CD4-positive, alpha-beta T cell treated with Interleukin-12 subunit alpha and Interleukin-12 subunit beta, for 1 hour (primary cell): ENCODE data around the gene GRIK4.

ENCODE experiments used
- DNase-seq: peaks from one replicate; pipeline ENCODE4 v3.0.0-alpha.2; 2020

The GRIK4 gene

DNA sequence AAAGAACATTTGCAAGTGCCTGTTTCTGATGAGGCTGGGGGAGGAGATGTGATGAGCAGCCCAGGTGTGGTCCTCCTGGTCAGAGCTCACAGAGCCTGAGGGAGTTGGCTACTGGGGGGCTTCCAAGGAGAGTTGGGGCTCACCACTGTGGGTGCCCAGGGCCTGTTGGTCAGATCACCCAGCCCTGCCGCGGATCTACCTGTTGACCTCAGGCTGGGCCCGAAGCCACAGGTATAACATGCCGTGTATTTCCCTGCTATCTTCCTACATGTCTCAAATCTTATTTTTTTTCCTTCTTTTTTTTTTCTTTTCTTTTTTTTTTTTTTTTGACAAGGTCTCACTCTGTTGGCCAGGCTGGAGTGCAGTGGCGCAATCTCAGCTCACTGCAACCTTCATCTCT is 312.7 kb downstream of the GRIK4 start:
- DNase-seq = no peak

DNA sequence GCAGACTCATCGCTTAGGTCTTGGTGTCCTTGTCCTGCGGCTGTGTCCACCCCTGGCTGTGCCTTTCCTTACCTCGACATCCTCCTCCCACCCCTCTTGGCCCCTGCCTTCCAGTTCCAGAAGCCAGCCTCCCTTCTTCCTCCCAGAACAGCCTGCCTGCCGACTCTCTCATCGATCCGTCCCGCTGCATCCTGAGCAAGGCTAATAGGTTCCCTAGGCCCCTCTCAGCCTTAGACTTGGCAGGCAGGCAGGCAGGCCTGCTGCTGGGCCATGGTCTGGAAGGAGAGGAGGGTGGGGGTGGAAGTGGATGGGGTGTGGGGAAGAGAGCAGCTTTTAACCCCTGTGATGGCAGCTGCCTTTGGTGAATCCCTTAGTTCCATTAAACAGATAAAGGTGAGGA is 315.6 kb downstream of the GRIK4 start:
- no peak for DNase-seq

DNA sequence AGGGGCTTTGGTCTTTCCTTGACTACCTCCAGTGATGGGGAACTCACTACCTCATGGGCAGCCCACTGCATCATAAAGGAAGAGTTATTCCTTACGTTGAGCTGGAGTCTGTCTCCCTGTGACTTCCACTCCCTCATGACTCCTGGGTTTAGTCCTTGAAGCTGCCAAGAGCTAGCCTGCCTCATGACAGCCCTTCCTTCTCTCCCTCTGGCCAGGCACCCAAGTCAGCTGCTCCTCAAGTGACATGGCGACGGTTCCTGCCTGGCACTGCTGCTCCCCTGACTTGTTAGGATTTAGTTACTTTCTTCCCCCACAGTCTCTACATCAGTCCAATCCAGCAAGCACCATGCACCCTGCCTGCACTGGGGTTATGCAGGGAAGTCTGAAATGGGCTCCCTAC is 316.3 kb downstream of the GRIK4 start:
- no peak for DNase-seq

DNA sequence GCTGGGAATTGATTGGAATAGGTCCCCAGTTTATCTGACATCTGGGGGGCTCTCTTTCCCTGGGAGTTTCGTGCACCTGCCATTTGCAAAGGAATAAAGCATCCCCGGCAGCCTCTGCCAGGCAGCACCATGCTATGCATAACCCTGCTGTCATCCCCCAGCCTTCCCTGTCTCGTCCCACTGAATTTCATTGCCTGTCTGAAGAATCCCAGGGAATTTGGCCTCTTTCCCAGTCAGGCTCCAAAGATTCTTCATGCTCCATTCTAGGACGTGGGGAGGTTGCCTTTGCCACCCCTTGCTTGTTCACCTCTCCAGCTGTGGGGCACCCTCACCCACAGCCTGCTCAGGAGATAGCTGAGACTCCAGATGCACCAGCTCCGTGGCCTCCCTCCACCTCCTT is 317.3 kb downstream of the GRIK4 start:
- no peak for DNase-seq

DNA sequence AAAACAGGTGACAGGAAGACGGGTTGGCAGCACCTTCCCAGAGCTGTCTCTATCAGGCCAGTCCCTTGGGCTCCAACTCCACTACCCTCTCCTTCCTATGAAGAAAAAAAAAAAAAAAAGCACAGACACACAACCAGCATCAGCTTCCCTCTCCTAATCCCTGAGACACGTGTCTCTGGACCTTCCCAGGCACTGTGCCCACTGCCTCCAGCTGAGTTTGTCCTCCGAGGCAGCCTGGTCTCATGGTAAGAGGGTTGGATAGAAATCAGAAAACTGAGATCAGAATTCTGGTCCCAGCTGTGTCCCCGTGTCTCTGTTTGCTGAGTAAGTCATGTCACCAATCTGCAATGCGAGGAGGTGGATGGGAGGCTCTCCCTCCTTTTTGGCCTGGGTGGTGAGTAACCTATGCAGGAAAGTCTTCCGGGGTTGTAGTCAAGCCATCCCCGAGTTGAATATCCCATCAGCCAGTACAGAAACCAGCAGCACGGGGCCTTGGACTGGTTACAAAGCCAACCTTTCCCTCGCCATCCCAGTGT is 318.6 kb downstream of the GRIK4 start:
- no peak for DNase-seq

DNA sequence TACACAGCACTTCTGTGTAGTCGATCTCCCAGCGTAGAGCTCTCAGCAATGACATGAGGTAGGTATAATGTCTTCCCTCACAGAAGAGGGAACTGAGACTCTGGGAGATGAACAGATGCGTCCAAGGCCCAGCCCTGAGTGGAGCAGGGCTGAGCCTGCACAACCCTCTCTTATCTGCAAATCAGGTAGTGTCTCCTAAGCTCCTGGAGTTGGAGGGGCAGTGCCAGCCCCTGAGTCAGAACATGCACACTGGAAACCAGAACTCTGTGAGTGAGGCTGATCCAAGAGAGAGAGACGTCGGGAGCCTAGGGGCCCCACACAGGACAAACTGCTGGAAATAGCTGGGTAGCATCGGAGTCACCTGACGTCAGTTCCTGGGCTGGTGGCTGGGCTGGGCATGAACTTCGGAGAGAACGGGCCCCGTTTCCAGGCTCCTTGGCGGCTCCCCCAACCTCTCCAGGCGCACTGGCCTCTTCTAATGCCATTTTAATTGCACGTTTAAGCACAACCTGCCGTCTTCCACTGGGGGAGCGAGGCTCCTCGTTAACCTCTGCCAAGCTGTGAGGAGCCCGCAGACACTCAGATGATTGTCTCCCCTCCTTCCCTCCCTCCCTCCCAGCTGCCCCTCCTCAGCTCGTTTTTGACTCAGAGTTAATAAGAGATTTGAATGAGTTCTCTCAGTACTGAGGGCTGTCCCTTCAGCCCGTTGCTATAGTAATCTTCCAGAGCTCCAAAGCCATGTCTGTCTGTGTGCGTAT is 321.1 kb downstream of the GRIK4 start:
- no peak for DNase-seq

DNA sequence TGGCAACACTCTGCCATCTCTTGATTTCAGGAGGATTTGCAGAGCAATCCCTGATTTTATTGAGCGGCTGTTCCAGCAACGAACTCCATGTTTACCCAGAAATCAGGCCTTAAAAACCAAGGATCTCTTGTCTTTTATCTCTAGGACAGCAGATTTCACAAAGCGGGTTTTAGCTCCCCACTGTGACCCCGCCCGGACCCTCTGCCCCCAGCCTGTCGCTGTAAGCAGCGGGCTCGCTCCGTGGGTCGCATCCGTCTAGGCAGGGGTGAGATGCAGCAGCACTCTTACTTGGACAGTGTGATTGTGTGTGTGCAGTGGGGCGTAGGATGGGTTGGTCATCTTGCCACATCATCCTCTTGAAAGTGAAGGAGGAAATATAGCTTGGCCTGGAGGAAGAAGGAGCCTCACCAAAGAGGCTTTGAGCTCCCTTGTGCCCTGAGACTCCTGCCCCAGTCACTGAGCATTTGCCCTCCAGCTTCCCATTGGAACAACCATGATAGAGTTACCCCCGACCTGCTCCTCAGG is 323.2 kb downstream of the GRIK4 start:
- no peak for DNase-seq

DNA sequence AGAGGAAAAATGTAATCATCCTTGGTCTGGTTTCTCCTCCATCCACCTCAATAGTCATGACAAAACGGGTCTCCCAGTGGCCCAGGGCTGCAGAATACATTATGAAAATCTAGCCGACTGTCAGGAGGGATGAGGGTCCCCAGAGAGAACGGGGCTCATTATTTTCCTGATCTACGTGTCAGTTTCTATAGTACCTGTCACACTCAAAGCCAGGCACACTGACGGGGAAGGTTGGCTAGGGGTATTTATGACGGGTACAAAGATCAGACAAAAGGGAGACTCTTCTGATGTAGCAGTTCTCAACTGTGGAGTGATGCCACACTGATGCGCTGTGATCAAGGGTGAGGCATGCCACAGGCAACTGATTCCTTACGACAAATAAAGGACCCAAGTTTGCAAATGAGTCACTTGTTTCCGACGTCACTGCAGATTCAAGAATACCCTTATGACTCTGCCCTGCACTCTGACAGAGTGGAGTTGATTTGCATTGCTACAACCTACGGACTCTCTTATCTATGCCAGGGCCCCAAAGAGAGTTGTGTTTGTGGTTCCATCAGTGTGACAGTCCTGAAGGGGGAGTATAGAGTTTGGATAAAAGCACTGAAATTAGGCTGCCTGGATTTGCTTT is 324.2 kb downstream of the GRIK4 start:
- no peak for DNase-seq

DNA sequence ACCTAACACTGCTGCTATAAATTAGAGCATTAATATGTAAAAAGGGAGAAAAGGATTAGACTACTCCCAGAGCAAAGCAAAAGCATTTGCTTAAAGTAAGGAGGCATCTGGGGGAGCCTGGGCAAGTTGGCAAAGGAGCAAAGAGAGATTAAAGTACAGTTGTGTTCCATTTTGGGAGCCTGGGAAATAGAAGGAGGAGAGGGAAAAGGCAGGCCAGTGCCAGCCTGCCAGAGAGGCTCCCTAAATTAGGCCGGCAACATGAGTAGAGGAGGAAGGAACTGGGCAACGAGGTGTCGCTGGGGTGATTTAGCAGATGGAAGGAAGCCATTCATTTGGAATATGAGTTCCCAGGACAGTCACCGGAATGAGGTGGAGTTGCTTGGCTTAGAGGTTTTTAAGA is 326.1 kb downstream of the GRIK4 start:
- DNase-seq = no peak

DNA sequence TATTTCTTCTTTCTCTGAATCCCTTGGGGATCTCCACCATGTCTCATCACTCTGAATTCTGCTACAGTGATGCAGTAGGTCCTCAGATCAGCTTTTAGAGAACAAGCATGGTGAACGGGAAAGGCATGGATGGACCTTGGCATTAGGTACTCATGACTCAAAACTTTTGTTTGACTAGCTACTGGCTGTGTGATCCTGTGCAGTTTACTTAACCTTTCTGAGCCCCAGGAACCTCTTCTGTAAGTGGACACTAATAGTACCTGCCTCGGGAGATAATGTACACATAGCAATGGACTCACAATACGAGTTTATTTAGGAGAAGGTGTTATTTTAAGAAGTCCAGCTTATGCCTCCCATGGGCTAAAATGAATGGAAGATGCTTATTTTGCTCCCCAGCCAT is 327.7 kb downstream of the GRIK4 start:
- no peak for DNase-seq

DNA sequence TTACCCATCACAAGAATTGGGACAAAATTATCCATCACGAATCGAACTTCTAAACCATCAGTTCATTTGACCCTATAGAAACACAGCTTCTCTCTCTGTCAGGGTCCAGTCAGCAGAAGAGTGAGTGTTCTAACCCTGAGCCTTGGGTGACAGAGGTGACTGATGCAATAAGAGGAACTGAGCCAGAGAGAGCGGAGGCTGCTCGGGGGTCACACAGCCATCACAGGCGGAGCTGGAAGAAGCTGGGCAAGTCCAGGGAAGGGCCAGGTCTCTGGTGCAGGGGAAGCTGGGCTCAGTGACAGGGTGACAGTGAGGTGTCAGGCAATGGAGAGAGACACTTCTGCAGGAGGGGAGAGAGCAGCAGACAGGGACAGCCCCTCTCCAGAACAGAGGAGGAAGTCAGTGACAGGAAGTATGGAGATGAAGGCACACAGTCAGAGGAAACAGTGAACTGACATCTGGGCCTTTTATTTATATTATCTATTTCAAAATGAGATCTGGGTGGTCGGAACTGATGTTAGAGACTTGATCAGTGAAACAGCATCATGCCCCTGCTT is 328.4 kb downstream of the GRIK4 start:
- DNase-seq = no peak

DNA sequence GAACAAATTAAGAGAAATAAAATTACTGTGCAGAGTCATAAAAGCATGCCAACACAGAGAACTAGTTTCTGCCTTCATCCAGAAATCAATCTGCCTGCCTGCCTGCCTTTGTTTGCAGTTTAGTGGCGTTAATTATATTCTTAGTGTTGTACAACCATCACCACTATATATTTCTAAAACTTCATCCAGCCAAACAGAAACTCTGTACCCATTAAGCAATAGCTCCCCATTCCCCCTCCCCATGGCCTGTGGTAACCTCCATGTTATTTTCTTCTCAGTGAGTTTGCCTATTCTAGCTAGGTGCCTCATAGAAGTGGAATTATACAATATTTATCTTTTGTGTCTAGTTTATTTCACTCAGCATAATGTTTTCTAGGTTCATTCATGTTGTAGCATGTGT is 329.1 kb downstream of the GRIK4 start:
- DNase-seq = no peak

DNA sequence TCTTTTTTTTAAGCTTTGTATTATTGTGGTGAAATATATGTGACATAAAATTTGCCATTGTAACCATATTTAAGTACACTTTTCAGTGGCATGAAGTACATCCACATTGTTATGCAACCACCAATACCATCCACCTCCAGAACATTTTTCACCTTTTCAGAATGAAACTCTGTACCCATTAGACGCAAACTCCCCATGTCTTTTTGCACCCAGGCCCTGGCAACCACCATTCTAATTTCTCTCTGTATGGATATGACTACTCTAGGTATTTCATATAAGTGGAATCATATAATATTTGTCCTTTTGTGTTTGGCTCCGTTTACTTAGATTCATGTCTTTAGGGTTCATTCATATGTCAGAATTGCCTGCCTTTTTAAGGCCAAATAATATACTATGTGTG is 329.5 kb downstream of the GRIK4 start:
- DNase-seq = no peak

DNA sequence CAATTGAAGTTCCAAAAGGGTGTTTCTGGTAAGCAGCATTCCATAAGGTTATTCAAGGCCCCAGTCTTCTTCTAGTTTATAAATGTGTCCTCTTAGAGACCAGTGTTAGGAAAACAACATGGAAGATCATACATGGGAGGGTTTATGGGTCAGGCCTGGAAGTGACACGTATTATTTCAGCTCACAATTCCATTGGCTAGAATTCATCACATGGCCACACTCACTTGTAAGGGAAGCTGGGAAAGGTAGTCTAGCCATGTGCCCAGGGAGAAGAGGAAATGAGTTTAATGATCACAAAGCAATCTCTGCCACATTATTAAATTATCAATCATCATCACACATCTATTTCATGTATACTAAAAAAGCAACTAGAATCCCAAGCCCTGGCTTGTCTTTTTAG is 330.6 kb downstream of the GRIK4 start:
- DNase-seq = no peak

DNA sequence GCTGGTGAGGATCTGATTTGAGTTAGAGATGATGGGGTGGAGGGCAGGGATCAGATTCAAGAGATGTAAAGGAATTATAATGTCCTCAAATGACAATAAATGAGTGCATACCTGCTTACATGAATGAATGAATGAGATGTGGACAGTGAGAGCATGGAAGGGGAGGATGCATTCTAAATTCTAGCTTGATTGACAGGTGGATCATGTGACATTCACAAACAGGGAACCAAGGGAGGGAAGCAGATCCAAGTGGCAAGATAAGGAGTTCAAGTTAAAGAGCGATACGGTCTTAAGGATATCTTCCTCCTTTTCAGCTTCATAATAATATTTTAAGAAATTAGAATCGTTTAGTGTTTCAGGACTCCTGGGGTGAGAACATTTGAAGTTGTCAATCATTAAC is 341.9 kb downstream of the GRIK4 start:
- DNase-seq = no peak

DNA sequence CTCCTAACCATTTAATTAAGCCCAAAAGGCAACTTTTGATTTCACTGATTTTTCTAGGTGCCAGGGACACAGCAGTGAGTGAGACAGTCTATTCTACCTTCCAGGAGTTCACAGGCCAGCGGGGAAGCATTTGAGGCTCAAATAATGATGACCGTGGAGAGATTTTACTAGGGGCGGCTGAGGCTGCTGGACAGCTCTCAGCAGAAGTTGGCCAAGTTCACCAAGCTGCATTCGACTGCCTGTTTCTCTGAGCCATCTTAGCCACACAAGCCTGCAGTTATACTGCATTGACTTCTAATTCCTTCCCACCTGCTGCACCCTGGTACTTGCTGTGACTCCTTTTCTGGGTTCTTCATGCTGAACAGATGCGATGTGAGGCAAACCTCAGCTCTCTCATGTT is 343.4 kb downstream of the GRIK4 start:
- DNase-seq = no peak

DNA sequence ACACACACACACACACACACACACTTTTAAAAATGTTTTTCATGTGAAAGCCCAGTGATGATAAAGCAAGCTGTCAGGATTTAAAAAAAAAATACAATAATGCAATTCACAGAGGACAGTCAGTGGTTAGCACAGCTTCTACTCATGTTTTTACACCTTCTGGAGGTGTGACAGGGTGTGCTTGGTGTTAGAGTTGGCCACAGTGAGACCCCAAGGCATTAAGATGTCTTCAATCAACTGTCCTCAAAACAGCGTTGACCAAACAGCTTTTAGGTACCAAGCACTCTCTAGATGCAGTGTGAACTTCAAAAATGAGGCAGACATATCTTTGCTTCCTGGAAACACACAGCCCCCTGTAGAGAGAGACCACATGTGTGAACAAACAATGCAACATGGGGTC is 346.0 kb downstream of the GRIK4 start:
- no peak for DNase-seq

DNA sequence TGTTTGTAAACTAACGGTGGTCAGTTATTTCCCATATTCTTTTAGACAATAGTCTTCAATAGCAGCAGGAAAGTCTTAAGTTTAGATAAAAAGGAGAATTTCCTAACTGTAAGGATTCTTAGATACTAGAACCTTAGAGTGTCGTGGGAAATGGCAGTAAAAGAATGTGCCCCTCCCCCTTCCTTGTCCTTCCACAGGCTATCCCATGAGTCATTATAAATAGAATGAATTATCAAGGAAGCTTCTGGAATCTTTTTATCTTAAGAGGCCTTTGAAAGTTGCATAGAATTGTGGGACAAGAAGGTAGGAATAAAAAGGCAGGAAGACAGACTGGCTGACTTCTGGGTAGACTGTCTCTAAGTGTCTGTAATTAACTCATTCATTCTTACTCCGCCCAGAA is 347.2 kb downstream of the GRIK4 start:
- DNase-seq = no peak

DNA sequence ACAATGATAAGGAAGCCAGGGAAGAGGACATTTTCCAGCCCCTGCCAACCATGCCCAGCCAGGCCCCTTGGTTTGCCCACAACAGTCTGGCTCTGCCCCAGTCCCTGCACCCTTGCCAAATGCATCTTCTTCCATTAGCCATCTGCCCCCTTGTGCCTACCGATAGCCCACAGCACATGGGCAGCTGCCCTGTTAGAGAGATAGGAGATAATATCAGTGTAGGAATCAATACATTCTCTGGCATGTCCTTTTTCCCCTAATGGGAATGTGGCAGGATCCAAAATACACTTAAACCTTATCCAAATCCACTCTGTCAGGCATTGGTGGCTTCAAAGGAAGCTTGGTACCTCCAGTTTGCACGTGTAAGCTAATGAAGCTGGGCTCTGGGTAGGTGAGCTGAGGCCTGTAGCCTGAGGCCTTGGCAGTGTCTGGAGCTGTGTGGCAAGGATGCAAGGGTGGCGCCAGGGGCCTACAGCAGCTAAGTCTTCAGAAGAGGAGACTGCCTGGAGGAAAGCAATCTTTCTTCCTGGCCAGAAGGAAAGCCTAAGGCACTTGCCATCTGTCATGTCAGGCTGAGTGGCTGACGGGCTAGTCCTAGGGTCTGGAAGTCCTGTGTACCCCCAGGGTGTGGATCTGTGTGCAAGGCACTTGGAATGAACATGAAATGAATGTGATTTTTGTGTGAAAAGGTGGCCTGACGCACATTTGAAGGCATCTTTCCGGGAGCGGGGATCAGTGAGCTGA is 348.2 kb downstream of the GRIK4 start:
- no peak for DNase-seq

DNA sequence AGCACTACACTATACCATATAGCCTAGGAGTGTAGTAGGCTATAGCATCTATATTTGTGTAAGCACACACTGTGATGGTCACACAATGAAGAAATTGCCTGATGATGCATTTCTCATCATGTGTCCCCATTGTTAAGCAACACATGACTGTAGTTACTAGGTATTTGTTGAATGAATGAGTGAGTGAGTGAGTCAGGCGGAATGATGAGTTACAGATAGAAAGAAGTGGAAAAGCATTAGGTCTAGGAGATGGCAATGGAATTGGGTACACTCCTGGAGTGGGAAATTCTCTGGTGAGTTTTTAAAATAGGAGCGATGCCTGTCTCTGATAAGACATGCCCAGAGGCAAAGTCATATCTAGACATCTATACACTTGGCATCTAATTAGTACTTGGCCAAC is 351.8 kb downstream of the GRIK4 start:
- no peak for DNase-seq

DNA sequence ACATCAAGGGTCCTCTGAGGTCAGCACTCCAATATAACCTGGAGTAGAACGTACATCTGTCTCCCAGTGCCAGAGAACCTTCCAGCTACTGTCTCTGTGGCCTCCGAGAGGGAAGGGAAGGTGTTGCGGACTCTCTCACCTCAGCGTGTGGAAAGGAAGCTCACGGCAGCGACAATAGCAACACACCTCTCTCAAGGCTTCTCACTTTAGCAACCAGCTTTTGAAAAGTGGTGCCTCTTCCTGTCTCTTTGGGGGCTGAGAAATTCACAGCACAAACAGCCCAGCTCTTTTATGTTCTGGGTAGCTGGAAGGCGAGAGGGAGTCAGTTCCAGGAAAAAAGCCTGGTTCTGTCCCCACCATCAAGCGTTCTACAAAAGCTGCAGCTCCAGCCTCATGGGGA is 355.5 kb downstream of the GRIK4 start:
- no peak for DNase-seq

DNA sequence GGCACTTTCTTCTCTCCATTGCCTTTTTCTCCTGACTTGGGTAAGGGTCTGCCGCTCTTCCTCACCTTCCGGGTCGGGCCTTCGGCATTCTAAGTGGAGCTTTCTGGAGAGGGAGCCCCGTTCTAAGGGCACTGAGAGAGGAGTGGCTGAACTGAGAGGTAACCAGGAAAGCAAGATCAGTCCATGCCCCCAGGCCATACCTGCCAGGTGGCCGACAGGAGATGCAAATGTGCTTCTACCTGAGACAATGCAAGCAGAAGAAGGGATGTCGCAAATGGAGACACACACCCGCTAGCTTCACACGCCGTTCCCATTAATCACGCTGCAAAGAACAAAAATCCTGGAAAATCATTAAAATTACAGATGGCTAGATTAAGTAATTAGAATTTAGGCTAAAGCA is 356.0 kb downstream of the GRIK4 start:
- no peak for DNase-seq

DNA sequence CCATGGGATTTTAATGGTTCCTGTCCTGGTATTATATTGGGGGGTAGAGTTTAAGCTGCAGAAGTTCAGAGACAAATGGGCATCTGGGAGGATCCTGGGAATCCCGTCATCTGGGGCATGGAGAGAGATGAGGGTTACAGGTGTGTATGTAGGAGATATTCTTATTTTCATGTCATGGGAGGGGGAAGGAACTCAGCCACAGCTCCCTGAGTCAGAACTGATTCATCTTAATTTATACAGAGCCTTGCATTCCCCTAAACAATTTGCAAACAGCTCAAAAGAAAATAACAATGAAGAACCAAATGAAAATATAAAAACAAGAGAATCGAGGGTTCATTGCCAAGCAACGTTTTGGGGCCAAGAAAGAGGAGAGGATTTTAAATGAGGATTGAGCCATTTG is 356.4 kb downstream of the GRIK4 start:
- DNase-seq = no peak

DNA sequence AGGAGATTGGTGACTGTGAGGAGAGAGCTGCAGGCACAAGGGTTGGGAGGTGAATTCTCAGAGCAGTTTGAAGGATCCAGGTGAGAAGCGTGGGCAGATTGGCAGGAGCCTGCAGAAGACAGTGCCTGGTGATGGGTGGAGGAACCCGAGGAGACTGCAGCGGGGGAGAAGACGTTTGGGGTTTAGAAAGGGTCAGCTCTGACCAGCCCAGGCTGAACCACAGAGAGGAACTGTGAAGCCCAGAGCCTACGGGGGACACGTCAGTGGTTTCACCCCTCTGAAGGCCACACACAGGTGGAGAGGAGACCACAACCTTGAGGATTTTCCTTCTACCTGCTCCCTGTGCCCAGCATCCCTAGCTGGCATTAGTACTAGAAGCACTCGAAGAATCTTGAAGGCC is 357.5 kb downstream of the GRIK4 start:
- no peak for DNase-seq
